GM12878 (cell line): ENCODE data around the gene BCO1. TPM values are rescaled to one million over a fixed set of nuclear protein-coding genes. Genes with fewer than 3 reads are reported as not detected.
"Not testable (repeated sequence)": the region's sequence is repeated elsewhere in the genome, so short reads cannot be mapped to it uniquely, and the experiment has no call there.

ENCODE experiments used
- ATAC-seq: fragments of 200-7000 bp; cut with Tn5 transposase; 3 replicates; pipeline ENCODE4 v1.9.1; 2020; ENCODE audit warnings: mild to moderate bottlenecking, moderate library complexity
- BruUV-seq: library from RNA; stranded (reverse); fragments of 400-500 nt; replicated peaks from 2 replicates; lab custom pipeline; 2021; lab: Mats Ljungman, UMichigan
- CTCF ChIA-PET: fragments of 300-600 bp; sonication (Branson Sonifier 250); formaldehyde crosslinking; extraction: SDS; loops from one replicate; lab custom pipeline; 2021; ENCODE audit warnings: inconsistent platforms; lab: Yijun Ruan, JAX
- POLR2A ChIA-PET: fragments of 350-600 bp; formaldehyde crosslinking; extraction: SDS; loops from one replicate; lab custom pipeline; 2021; ENCODE audit warnings: inconsistent platforms; lab: Charles Lee
- RAD21 ChIA-PET: fragments of 300-600 bp; sonication (Branson Sonifier 250); formaldehyde crosslinking; loops from one replicate; lab custom pipeline; 2023; ENCODE audit warnings: antibody characterized with exemption; ENCODE audit not compliant: unreplicated experiment; lab: Charles Lee
- SMC1A ChIA-PET: fragments of 300-600 bp; sonication (Branson Sonifier 250); formaldehyde crosslinking; loops from one replicate; lab custom pipeline; 2023; ENCODE audit not compliant: unreplicated experiment, uncharacterized antibody; lab: Charles Lee
- DNase-seq: peaks from one replicate; pipeline ENCODE4 v3.0.0-alpha.2; 2011; ENCODE audit warnings: low read depth, low spot score
- FAIRE-seq: peaks from 3 replicates; lab custom pipeline; 2011; peaks lifted over from hg19 to GRCh38; lab: Jason Lieb, UNC
- H2AFZ ChIP-seq: 2 replicates; pipeline ENCODE4 v1.6.0; 2011; ENCODE audit warnings: low read depth, low read length, control low read depth; ENCODE audit not compliant: control insufficient read depth
- H3K27ac ChIP-seq: 2 replicates; pipeline ENCODE4 v1.5.1; 2011; ENCODE audit warnings: control low read depth; ENCODE audit not compliant: control insufficient read depth, insufficient read depth
- H3K27me3 ChIP-seq, 2 experiments: replicated peaks in 1 of 2; 2 replicates each; pipeline versions ENCODE4 v1.6.0 to v1.6.1; 2011; ENCODE audit warnings: low read length in 1 of 2; ENCODE audit not compliant: control insufficient read depth in 2 of 2, insufficient read depth in 2 of 2
- H3K36me3 ChIP-seq, 2 experiments: 2 replicates each; pipeline ENCODE4 v1.5.1; 2011; ENCODE audit warnings: low read length in 1 of 2; ENCODE audit not compliant: control insufficient read depth in 2 of 2, insufficient read depth in 2 of 2
- H3K4me1 ChIP-seq: 2 replicates; pipeline ENCODE4 v1.6.1; 2011; ENCODE audit warnings: mild to moderate bottlenecking, low read length, moderate library complexity, mixed read lengths; ENCODE audit not compliant: control insufficient read depth, insufficient read depth
- H3K4me2 ChIP-seq: 2 replicates; pipeline ENCODE4 v1.6.0; 2011; ENCODE audit warnings: control low read depth; ENCODE audit not compliant: control insufficient read depth, insufficient read depth
- H3K4me3 ChIP-seq: fragments of 200-600 bp; sonication (generic); 2 replicates; pipeline ENCODE4 v1.5.1; 2016
- H3K79me2 ChIP-seq: 2 replicates; pipeline ENCODE4 v1.6.0; 2011; ENCODE audit warnings: low read length; ENCODE audit not compliant: control insufficient read depth, insufficient read depth
- H3K9ac ChIP-seq: 2 replicates; pipeline ENCODE4 v1.8.0; 2011; ENCODE audit warnings: low read length, control low read depth, mixed read lengths; ENCODE audit not compliant: control insufficient read depth, insufficient read depth
- H3K9me3 ChIP-seq: replicated peaks from 3 replicates; pipeline ENCODE4 v1.5.1; 2011; ENCODE audit warnings: mild to moderate bottlenecking, low read length; ENCODE audit not compliant: control insufficient read depth, insufficient read depth
- H4K20me1 ChIP-seq: 2 replicates; pipeline ENCODE4 v1.6.0; 2011; ENCODE audit not compliant: control insufficient read depth, insufficient read depth
- BACH1 ChIP-seq: fragments of 450-650 bp; IDR thresholded peaks from 2 replicates; pipeline ENCODE4 v1.6.1; 2017; ENCODE audit warnings: mild to moderate bottlenecking, borderline replicate concordance
- EP300 ChIP-seq, 2 experiments: fragments of 150-350 bp in 1 of 2; IDR thresholded peaks; 2 replicates each; pipeline ENCODE4 v1.6.1; 2011 to 2012; ENCODE audit warnings: low read depth in 2 of 2, low read length in 2 of 2, borderline replicate concordance in 1 of 2, improper control_type of control experiment in 1 of 2, inconsistent platforms in 1 of 2; ENCODE audit not compliant: control insufficient read depth in 1 of 2
- FOXK2 ChIP-seq: fragments of 450-650 bp; IDR thresholded peaks from 2 replicates; pipeline ENCODE4 v1.6.1; 2017; ENCODE audit warnings: mild to moderate bottlenecking, moderate library complexity
- GABPA ChIP-seq: IDR thresholded peaks from 2 replicates; pipeline ENCODE4 v1.6.1; 2014; ENCODE audit warnings: antibody characterized with exemption, low read depth, mild to moderate bottlenecking, inconsistent platforms
- KDM1A ChIP-seq: fragments of 200-600 bp; sonication (generic); IDR thresholded peaks from 2 replicates; pipeline ENCODE4 v1.6.1; 2016; ENCODE audit warnings: borderline replicate concordance
- PAX8 ChIP-seq: fragments of 450-650 bp; IDR thresholded peaks from 2 replicates; pipeline ENCODE4 v1.6.1; 2017; ENCODE audit warnings: mild to moderate bottlenecking, moderate library complexity
- SREBF2 ChIP-seq: IDR thresholded peaks from 2 replicates; pipeline ENCODE4 v1.6.1; 2012; ENCODE audit warnings: mild to moderate bottlenecking, low read length
- TCF12 ChIP-seq: IDR thresholded peaks from 2 replicates; pipeline ENCODE4 v1.6.1; 2011; ENCODE audit warnings: low read depth, mild to moderate bottlenecking, low read length
- WGBS: methylation state at CpG from one replicate; pipeline ENCODE4 v1.1.6; 2016; ENCODE audit warnings: low lambda C conversion rate; ENCODE audit not compliant: insufficient replicate concordance, insufficient coverage; ENCODE audit errors: missing lambda C conversion rate; 5-methylcytosine and 5-hydroxymethylcytosine counted together
- in situ Hi-C: fragments of 300-500 bp; cut with MboI; formaldehyde crosslinking; loops from 9 replicates; pipeline ENCODE4 v1.14.3; 2018; ENCODE audit warnings: mixed read lengths
- intact Hi-C: fragments of 100-400 bp; cut with micrococcal nuclease; formaldehyde crosslinking; loops from one replicate; pipeline ENCODE4 v1.14.2; 2022; ENCODE audit not compliant: unreplicated experiment
- polyA plus RNA-seq, 11 experiments: library from polyadenylated mRNA; depleted of rRNA in 4 of 11; unstranded in 6 of 11; stranded (reverse) in 5 of 11; fragments of >200 nt; fragmentation: Nextera tagmentation in 4 of 11; fragmentation: Illumina TruSeq in 1 of 11; extraction: Ambion mirVana in 4 of 11; extraction: Trizol in 1 of 11; gene quantifications; 1 replicate in 1 of 11; 2 replicates in 10 of 11; pipeline versions ENCODE4 v1.2.1 to v1.2.3, GENCODE V29; 2011 to 2016; ENCODE audit warnings: inconsistent platforms in 2 of 11, missing spikeins in 2 of 11, low read depth in 1 of 11
- total RNA-seq, 4 experiments: library from RNA; depleted of rRNA in 3 of 4; stranded (reverse); fragments of >200 nt in 3 of 4; fragmentation: Illumina TruSeq in 1 of 4; extraction: Trizol in 1 of 4; gene quantifications; 2 replicates each; pipeline versions ENCODE4 v1.2.1 to v1.2.3, GENCODE V29; 2013 to 2021
- TF ChIP-seq, protein P1 (sequence below): fragments of 450-650 bp; IDR thresholded peaks from 2 replicates; pipeline ENCODE4 v1.6.1; 2017; ENCODE audit warnings: mild to moderate bottlenecking, low read depth, inconsistent platforms; ENCODE audit not compliant: poor library complexity, severe bottlenecking

The BCO1 gene
- total and polyA plus RNA-seq, 10 of the 15 experiments (the other 5 are each of a cell fraction or from before 2014, with no cell fraction given) = 0.09 to 0.21 (median 0.14) TPM; not detected in 7

DNA sequence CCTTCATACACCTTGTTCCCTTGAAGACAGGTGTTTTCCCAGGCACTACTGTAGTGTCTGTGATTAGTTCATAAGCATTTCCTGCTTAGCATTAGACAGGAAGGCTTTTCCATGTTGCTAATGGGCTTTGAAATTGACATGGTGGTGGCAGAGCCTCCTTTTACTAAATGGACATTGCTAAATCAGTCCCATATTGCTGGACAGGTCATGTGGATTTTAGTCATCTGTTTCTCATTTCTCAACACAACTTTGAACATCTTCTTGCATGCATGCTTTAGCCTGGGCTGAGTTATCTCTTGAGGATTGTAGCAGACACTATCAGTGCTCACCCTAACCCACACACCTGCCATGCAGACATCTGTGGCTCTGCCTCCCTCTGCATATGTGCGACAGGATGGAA is 13.7 kb upstream of the BCO1 start (continued):
- TF ChIP-seq KDM1A (no peak), EP300 (IDR thresholded peaks at IDR 0.05; ENCODE audit: borderline replicate concordance in 1 of 2, control insufficient read depth in 1 of 2, low read depth in 2 of 2, low read length in 2 of 2) (no peak), TCF12 (no peak), GABPA (no peak), SREBF2 (no peak), PAX8 (no peak), FOXK2 (no peak), BACH1 (no peak)
- TF ChIP-seq, protein P1, sequence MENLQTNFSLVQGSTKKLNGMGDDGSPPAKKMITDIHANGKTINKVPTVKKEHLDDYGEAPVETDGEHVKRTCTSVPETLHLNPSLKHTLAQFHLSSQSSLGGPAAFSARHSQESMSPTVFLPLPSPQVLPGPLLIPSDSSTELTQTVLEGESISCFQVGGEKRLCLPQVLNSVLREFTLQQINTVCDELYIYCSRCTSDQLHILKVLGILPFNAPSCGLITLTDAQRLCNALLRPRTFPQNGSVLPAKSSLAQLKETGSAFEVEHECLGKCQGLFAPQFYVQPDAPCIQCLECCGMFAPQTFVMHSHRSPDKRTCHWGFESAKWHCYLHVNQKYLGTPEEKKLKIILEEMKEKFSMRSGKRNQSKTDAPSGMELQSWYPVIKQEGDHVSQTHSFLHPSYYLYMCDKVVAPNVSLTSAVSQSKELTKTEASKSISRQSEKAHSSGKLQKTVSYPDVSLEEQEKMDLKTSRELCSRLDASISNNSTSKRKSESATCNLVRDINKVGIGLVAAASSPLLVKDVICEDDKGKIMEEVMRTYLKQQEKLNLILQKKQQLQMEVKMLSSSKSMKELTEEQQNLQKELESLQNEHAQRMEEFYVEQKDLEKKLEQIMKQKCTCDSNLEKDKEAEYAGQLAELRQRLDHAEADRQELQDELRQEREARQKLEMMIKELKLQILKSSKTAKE = no peak

- DNase-seq, H3K9me3 ChIP-seq, H3K4me1 ChIP-seq, SMC1A ChIA-PET, H2AFZ ChIP-seq, H3K4me3 ChIP-seq, FAIRE-seq, RAD21 ChIA-PET, H3K9ac ChIP-seq, H4K20me1 ChIP-seq, intact Hi-C loops, H3K27ac ChIP-seq, CTCF ChIA-PET, in situ Hi-C loops, H3K36me3 ChIP-seq, H3K79me2 ChIP-seq, BruUV-seq, ATAC-seq, H3K27me3 ChIP-seq, H3K4me2 ChIP-seq: not testable (repeated sequence)
- POLR2A ChIA-PET = interaction anchor here (0.6 kb wide), 1 partner anchor 150 kb away, joined by 3 read pairs; no protein-coding TSS in a partner anchor
- WGBS = 18% methylated on average over 3 of the region's 5 CpGs
Measured at GRCh38 chr16:81225697-81226096, 12.8 kb upstream of the BCO1 start.
